ENCODE results near the gene UCN.

Gene UCN

DNA sequence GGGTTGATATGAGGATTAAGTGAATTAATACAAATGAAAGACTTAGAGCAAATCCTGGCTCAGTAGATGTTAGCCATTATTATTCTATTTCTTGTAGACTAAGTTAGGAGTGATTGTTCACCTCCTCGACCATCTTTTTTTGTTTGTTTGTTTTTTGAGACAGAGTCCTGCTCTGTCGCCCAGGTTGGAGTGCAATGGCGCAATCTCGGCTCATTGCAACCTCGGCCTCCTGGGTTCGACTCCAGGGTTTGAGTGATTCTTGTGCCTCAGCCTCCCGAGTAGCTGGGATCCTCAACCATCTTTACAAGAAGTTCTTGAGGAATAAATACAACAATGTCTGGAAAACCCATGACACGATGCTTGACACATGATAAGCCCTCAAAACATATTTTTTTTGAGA is 13.3 kb downstream of the UCN start:
- ChIA-PET POLR2A (no interaction called here), CTCF (interaction anchor here (1.0 to 7.7 kb wide), 4 partner anchors 8 to 216 kb away, joined by 4 to 104 read pairs (median 52); partner anchors contain the start of genes EMILIN1 and TRIM54)
- no peak for TF ChIP-seq CTCF (IDR thresholded peaks at IDR 0.05; ENCODE audit: insufficient read depth, low read length, missing control alignments)

DNA sequence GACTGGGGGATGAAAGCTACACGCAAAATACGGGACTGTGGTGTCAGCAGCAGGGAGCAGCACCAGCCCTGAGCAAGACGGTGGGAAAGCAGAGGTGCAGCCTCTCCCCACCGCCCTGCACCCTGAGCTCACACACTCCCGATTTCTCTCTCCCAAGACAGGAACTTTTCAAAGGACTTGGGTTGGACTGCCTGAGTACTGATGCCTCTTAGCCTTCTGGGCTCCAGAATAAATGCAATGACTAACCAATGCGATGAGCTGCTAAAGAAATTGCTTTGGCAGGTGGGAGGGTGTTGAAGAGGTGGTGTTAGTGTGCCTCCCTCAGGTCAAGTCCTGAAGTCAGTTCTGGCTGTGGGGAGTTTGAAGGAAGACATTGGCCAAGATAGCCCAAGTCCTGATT is 16.4 kb downstream of the UCN start:
- no peak for TF ChIP-seq CTCF (IDR thresholded peaks at IDR 0.05; ENCODE audit: insufficient read depth, low read length, missing control alignments)
- no peak overlapping the region for H3K4me3 ChIP-seq (ENCODE audit: low read depth, low read length)
- ChIA-PET POLR2A (interaction anchor here (2.1 kb wide), 1 partner anchor 12 kb away, joined by 7 read pairs; no protein-coding TSS in a partner anchor), CTCF (interaction anchor here (0.8 to 7.7 kb wide), 5 partner anchors 11 to 194 kb away, joined by 3 to 104 read pairs (median 11); partner anchors contain the start of gene TRIM54)
- no peak for DNase-seq (ENCODE audit: low read depth, low spot score)

More for the DNA sequence above, 13.3 kb downstream of the UCN start:
- no peak for DNase-seq (ENCODE audit: low read depth, low spot score)
- H3K4me3 ChIP-seq (ENCODE audit: low read depth, low read length) = no peak overlapping the region

GRCh38 chr2:27290549-27290948 is 17.7 kb downstream of the UCN start:
- POLR2A ChIA-PET = no interaction called here
- H3K4me3 ChIP-seq (ENCODE audit: low read depth, low read length) = no peak overlapping the region
- TF ChIP-seq CTCF (IDR thresholded peaks at IDR 0.05; ENCODE audit: insufficient read depth, low read length, missing control alignments) = no peak
- no peak for DNase-seq (ENCODE audit: low read depth, low spot score)
- CTCF ChIA-PET = interaction anchor here (0.6 to 7.7 kb wide), 6 partner anchors 10 to 62 kb away, joined by 3 to 104 read pairs (median 3); partner anchors contain the start of gene TRIM54

DNA sequence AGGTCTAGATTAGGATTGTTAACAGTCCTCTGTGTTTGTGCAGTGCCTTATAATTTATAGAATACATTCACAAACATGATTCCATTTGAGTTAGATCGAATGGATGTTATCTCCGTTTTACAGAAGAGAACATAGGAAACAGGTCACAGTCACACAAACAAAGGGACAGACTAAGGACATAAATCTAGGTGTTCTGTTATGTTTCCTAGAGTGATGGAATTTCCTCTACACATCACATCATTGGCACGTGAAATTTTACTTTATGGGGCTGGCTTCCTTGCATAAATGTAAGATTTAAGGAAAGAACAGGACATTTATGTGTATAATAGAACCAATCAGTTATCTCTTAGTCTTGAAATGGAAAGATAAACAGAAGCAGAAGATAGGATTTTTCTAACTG is 19.6 kb downstream of the UCN start:
- TF ChIP-seq CTCF (IDR thresholded peaks at IDR 0.05; ENCODE audit: insufficient read depth, low read length, missing control alignments) = no peak
- CTCF ChIA-PET = interaction anchor here (0.9 to 7.7 kb wide), 3 partner anchors 8 to 190 kb away, joined by 3 to 99 read pairs (median 18); partner anchors contain the start of gene TRIM54
- H3K4me3 ChIP-seq (ENCODE audit: low read depth, low read length) = no peak overlapping the region
- POLR2A ChIA-PET = no interaction called here
- no peak for DNase-seq (ENCODE audit: low read depth, low spot score)

DNA sequence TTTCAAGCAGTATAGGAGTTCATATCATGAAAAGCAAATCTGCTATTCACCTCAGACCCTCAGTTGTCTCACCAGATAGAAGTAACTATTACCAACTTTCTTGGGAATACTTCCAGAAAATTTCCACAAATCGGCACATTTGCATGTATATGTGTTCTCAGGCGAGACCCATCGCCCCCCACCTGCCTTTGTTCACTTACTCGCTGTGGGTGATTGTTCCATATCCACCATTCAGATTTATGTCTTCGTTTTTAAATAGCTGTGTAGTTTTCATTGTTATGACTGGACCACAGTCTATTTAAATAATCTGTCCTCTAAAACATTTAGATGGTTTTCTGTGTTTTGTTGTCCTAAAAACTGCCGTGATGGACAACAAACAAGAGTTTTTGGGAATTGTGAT is 22.8 kb downstream of the UCN start:
- DNase-seq (ENCODE audit: low read depth, low spot score) = no peak
- ChIA-PET POLR2A (no interaction called here), CTCF (interaction anchor here (1.2 to 10.5 kb wide), 4 partner anchors 10 to 185 kb away, joined by 4 to 206 read pairs (median 60); no protein-coding TSS in a partner anchor)
- no peak for TF ChIP-seq CTCF (IDR thresholded peaks at IDR 0.05; ENCODE audit: insufficient read depth, low read length, missing control alignments)
- no peak overlapping the region for H3K4me3 ChIP-seq (ENCODE audit: low read depth, low read length)

DNA sequence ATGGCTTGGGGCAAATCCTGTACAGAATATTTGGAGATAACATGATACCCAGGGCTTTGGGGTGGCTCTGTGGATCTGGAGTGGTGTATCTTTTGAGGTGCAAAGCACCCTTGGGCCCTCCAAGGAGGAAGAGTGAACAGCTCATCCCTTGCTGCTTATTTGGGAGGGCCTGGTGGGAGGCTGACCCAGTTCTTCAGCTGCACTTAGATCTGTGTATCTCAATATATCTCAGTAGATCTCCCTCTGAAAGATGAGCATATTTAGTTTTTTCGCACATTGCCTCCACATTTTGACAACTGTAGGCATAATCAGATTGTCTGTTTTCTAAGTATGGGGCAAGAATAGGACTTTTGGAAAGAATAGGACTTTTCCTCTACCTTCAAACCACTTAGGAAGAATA is 23.2 kb downstream of the UCN start:
- H3K4me3 ChIP-seq (ENCODE audit: low read depth, low read length) = no peak overlapping the region
- ChIA-PET CTCF (interaction anchor here (1.6 to 10.5 kb wide), 6 partner anchors 11 to 184 kb away, joined by 4 to 206 read pairs (median 96); partner anchors contain the start of gene SLC30A3), POLR2A (no interaction called here)
- no peak for DNase-seq (ENCODE audit: low read depth, low spot score)
- no peak for TF ChIP-seq CTCF (IDR thresholded peaks at IDR 0.05; ENCODE audit: insufficient read depth, low read length, missing control alignments)
